Measurements from ENCODE around the gene RAB7B.

Gene RAB7B

GRCh38 chr1:206040328-206040727 is 37.1 kb upstream of the RAB7B start:
- peaks cover 85% of the 10 kb centered on the region for H3K4me1 ChIP-seq (ENCODE audit: low read length)
- H3K4me2 ChIP-seq (ENCODE audit: low read length): peak overlapping the region; percentile 91

GRCh38 chr1:206039046-206039973 is 36.1 kb upstream of the RAB7B start:
- H2AFZ ChIP-seq (ENCODE audit: low read depth, low read length): no peak overlapping the region
- peak overlapping the region; percentile 97 for H3K9ac ChIP-seq (ENCODE audit: low read length)
- no peak for TF ChIP-seq CTCF (IDR thresholded peaks at IDR 0.05; ENCODE audit: low read depth, low read length)
- no peak for TF ChIP-seq EZH2phosphoT487 (IDR thresholded peaks at IDR 0.05; ENCODE audit: low read depth)
- H3K36me3 ChIP-seq (replicated peaks; ENCODE audit: low read depth, low read length): peaks cover 35% of the 10 kb centered on the region
- H3K79me2 ChIP-seq (ENCODE audit: low read length): peaks cover 99% of the 10 kb centered on the region
- peaks cover 82% of the 10 kb centered on the region for H3K4me1 ChIP-seq (ENCODE audit: low read length)
- H3K9me3 ChIP-seq (ENCODE audit: insufficient read depth, low read length): no peaks in the 10 kb centered on the region
- peak overlapping the region; percentile 96 for H3K27ac ChIP-seq (ENCODE audit: low read length)
- H3K27me3 ChIP-seq (ENCODE audit: low read depth, low read length): no peaks in the 10 kb centered on the region
- H3K4me3 ChIP-seq (ENCODE audit: low read length): peak overlapping the region; percentile 76
- peak overlapping the region; percentile 91 for H3K4me2 ChIP-seq (ENCODE audit: low read length)
- no peaks in the 10 kb centered on the region for H4K20me1 ChIP-seq (ENCODE audit: insufficient read depth, low read length)

More at GRCh38 chr1:206040328-206040727, 37.1 kb upstream of the RAB7B start:
- H3K4me3 ChIP-seq (ENCODE audit: low read length): peak overlapping the region; percentile 76
- peak overlapping the region; percentile 97 for H3K9ac ChIP-seq (ENCODE audit: low read length)
- no peaks in the 10 kb centered on the region for H3K27me3 ChIP-seq (ENCODE audit: low read depth, low read length)
- H3K79me2 ChIP-seq (ENCODE audit: low read length): peaks cover 99% of the 10 kb centered on the region
- peak overlapping the region; percentile 96 for H3K27ac ChIP-seq (ENCODE audit: low read length)
- H3K36me3 ChIP-seq (replicated peaks; ENCODE audit: low read depth, low read length): peaks cover 40% of the 10 kb centered on the region
- no peaks in the 10 kb centered on the region for H4K20me1 ChIP-seq (ENCODE audit: insufficient read depth, low read length)
- H2AFZ ChIP-seq (ENCODE audit: low read depth, low read length): no peak overlapping the region
- TF ChIP-seq CTCF (IDR thresholded peaks at IDR 0.05; ENCODE audit: low read depth, low read length): peak; percentile 37
- no peak for TF ChIP-seq EZH2phosphoT487 (IDR thresholded peaks at IDR 0.05; ENCODE audit: low read depth)
- no peaks in the 10 kb centered on the region for H3K9me3 ChIP-seq (ENCODE audit: insufficient read depth, low read length)

GRCh38 chr1:206037581-206037980 is 34.4 kb upstream of the RAB7B start:
- Histone ChIP-seq H3K4me1 (ENCODE audit: low read length) (peaks cover 83% of the 10 kb centered on the region), H3K27me3 (ENCODE audit: low read depth, low read length) (no peaks in the 10 kb centered on the region), H3K9ac (ENCODE audit: low read length) (peak overlapping the region; percentile 97)

More at GRCh38 chr1:206037581-206037980, 34.4 kb upstream of the RAB7B start:
- Histone ChIP-seq H3K79me2 (ENCODE audit: low read length) (peaks cover 99% of the 10 kb centered on the region), H3K4me3 (ENCODE audit: low read length) (peak overlapping the region; percentile 76), H3K27ac (ENCODE audit: low read length) (peak overlapping the region; percentile 96), H3K36me3 (replicated peaks; ENCODE audit: low read depth, low read length) (peaks cover 37% of the 10 kb centered on the region), H4K20me1 (ENCODE audit: insufficient read depth, low read length) (no peaks in the 10 kb centered on the region), H2AFZ (ENCODE audit: low read depth, low read length) (no peak overlapping the region), H3K4me2 (ENCODE audit: low read length) (peak overlapping the region; percentile 91), H3K9me3 (ENCODE audit: insufficient read depth, low read length) (peaks cover 9% of the 10 kb centered on the region)
- TF ChIP-seq CTCF (IDR thresholded peaks at IDR 0.05; ENCODE audit: low read depth, low read length) (no peak), EZH2phosphoT487 (IDR thresholded peaks at IDR 0.05; ENCODE audit: low read depth) (no peak)

Data from OCI-LY3 (cell line).